NCI-H748 treated with DMSO at 0.1 percent for 48 hours (cell line): ENCODE data around the gene TRMT11.
"Not testable (repeated sequence)": the region's sequence is repeated elsewhere in the genome, so short reads cannot be mapped to it uniquely, and the experiment has no call there.

ENCODE experiments used
- DNase-seq: peaks from one replicate; lab custom pipeline; 2025; lab: John Stamatoyannopoulos, UW

TRMT11 gene

DNA sequence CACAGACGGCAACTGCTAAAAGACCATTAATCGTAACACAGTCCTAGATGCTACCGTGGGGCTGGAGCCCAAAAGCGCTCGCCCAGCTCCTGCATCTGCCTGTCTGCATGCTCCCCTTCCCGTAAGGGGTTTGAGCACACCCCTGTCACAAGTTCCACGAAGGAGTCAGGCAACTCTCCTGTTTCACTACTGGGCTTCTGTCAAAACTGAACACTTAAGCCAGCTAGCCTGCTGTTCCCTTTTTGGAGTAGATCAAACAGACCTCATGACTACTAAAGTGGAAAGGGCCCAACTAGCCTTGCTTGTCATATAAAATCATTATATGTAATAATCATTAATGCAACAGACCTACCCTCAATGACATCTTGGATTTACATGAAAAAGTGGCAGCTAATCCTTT lies 61.3 kb downstream of the TRMT11 start:
- no peak for DNase-seq

DNA sequence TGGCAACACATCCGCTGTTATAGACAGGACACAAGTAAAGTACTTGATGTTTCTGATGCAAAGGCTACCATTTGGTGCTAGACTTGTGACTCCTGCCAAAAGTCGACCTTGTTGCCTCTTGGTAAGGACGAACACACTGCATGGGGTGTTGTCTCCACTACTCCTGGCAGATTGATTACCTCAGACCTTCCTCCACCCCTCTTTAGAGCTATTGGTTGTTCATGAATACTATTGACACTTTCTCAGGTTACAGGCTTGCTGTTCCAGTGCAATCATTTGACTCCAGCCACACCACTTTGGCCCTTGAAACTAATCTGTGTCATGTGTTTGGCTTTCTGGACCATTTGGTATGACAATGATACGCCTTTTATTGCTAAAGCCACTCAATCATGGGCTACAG lies 62.3 kb downstream of the TRMT11 start:
- no peak for DNase-seq

DNA sequence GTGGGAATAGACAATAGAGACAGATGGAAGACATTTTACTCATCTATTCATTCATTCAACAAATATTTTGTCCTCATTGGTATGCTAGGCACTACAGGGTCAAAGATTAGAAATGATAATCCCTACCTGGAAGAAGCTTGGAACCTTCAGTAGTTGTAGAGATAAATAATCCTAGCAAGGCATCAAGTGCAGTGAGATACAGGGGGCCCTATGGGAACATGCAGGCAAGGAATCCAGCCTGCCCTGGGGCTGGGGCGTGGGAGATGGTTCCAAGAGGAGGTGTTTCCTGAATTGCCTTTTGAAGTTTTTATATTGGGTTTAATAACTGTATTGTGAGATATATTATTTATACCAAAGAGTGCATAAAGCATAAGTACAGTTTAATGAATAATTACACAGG lies 64.5 kb downstream of the TRMT11 start:
- no peak for DNase-seq

DNA sequence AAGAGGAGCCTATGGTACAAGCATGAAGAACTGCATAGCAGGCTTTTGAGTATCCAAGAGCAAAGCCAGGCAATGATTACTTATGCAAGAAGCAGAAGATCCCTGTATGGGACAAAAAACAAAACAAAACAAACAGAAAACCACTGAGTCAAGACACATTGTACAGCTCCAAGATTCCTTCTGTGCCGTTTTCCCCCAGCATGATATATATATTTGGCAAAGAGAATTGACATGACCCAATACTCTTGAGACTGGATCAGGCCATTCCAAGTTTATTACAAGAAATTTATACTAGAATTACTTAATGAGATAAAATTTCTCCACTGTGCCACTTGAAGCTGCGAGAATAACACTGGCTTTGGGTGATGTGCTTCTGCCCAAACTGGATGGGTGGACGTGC lies 65.5 kb downstream of the TRMT11 start:
- DNase-seq, result no peak

DNA sequence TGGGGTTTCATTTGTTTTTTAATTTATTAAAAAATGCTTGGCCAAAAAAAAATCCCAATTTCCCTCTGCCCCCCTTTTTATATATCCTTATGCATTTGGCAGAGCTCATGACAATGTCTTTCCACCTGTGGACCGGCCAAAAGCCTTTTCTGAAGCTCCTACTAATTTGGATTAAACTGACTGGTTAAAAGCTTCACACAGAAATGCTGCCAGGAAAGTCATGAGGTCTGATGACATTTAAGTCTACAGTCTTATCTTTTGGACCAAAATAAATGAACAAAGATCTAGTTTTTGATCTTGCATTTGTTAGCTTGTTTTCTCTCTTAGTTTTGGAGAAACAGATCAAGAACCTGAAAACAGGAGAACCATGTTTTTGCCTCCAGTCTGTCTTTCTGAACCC lies 66.1 kb downstream of the TRMT11 start:
- DNase-seq, result no peak

DNA sequence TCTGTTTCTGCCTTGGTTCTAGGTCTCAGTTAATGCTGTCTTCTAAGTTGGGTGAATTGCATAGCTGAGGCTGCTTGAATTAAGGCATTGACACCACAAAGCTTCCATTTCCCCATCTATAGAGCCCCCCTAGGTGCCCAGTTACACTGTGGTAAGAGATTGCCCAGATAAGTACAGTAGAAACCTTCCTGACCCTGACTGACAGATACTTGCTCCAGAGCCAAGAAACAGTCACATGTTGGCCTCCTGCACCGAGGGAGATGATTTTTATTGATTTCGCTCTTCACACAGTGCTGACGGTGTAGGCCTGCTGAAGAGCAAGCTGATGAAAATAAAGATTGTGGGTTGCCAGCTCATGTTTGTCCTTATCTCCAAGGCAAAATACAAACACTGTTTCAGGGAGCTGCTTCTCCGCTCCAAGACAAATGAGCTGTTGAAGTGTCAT lies 67.9 kb downstream of the TRMT11 start:
- no peak for DNase-seq

DNA sequence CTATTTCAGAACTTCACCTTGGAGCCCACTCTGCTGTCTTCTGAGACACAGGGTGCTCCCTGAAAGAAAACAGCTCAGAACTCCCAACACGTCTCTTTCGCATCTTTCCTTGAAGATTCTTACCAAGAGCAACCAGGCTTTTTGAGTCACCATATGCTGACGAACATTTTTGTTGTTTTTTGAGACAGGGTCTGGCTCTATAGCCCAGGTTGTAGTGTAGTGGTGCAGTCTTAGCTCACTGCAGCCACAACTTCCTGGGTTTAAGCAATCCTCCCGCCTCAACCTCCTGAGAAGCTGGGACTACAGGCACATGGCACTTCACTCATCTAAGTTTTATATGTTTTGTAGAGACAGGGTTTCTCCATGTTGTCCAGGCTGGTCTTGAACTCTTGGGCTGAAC lies 68.5 kb downstream of the TRMT11 start:
- no peak for DNase-seq

DNA sequence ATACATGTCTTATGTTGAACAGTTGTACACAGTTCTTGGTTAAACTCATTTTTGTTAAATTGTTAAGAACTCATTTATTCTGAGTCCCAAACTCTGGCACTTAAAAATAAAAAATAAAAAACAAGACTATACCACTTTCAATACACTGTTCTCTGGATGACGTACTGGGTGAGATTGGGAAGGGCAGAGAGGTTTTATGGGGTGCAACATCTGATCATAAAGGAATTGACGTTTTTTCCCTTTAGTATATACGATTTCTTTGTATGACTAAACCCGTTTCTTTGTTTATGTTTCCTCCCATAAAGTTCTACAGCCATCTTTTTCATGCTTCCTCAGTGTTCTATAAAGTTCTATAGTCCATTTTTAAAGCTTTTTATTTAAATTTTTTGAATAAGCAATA lies 69.1 kb downstream of the TRMT11 start:
- DNase-seq, result no peak

DNA sequence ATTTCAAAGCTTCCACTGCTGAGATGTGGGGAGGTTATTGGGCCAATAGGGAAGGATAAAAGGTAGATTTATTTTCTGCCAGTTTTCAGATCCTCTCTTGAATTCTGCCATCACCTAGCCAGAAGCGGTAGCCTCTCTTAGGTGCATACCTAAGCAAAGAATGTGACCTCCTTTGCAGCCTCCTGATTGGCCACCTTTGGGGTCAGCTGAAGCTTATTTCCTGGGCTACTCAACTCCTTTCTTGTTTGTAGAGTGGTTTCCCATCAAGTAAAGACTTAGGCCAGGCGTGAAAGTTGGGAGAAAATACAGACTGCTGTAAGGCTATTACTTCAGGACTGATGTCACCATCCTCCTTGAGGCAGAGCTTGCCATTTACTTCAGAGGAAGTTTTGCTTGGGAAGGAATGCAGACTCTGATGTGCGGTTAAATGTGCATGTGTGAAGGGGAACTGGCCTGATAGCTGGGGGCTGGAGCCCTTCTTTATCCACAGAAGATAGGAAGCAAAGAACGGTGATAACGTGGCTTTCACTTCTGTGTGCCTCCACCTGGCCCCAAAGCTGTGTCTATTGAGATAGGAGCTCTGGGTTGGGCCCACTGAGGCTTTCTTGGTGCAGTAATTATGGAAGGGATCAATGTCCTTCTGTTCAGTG lies 70.1 kb downstream of the TRMT11 start:
- no peak for DNase-seq

DNA sequence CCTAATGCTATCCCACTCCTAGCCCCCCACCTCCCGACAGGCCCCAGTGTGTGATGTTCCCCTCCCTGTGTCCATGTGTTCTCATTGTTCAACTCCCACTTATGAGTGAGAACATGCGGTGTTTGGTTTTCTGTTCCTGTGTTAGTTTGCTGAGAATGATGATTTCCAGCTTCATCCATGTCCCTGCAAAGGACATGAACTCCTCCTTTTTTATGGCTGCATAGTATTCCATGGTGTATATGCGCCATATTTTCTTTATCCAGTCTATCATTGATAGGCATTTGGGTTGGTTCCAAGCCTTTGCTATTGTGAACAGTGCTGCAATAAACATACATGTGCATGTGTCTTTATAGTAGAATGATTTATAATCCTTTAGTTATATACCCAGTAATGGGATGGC lies 71.7 kb downstream of the TRMT11 start:
- DNase-seq, result not testable (repeated sequence)

DNA sequence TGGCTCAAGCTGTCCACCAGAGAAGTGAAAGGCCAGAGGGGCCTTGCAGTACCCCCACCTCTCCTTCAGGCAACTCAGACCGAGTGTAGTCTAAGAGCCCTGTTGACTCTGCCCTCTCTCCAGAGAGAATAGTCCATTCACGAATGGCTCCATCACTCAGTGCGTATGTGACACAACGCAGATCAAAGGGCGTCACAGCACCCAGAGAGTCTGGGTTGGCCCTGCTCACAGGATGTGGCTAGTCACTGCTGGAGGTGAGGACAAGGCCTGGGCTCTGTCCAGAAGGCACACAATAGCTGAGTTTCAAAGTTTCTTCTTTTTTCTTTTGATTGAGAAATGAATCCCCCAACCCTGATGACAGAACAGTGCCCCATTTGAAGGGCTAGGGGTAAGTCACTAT lies 74.1 kb downstream of the TRMT11 start:
- DNase-seq, result no peak

DNA sequence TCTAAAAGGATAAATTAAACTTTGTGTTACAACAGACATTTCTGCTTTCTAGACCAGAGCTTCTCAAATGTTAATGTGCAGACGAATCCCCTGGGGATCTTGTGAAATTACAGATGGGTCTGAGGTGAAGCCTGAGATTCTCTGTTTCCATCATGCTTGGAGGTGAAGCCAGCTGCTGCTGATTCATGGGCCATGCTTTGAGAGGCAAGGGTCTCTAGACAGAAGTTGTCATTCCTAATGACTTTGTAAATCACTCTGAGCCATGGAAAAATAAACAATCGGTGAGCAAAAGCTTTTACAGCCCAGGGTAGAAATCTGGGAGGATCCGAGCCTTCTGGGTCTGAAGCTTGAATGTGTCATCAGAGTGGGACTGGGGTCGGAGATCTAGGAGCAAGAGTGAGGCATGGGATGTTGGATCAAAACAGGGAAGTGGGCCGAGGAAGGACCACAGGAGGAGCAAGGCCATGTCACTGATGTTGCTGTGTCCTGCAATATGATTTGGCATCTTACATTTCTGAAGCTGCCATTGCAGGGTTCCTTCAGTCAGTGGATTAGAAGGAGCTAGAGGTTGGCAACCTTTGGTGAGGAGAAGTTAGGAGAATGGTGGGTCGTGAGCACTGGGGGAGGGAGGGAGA lies 77.3 kb downstream of the TRMT11 start:
- DNase-seq, result no peak

DNA sequence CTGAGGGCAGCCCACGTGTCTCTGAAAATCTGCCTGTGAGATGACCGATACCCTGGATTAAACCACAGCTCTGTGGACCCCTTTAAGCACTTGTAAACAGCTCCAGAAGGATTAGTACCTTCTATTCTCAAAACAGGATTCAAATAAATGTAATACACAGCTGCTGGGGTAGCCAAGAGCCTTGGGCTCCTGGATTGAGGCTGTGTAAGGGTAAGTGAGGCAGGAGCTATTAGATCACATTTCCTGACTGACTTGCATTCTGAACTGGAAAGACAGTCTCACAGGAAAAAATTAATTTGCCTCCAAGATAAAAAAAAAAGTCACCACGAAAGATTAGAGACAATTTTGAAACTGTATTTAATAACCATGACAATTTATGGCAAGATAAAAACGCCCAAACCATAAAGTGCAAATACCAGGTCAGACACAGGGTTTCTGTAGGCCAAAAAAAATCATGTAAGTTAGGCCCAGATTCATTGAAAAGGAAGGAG lies 78.0 kb downstream of the TRMT11 start:
- no peak for DNase-seq

DNA sequence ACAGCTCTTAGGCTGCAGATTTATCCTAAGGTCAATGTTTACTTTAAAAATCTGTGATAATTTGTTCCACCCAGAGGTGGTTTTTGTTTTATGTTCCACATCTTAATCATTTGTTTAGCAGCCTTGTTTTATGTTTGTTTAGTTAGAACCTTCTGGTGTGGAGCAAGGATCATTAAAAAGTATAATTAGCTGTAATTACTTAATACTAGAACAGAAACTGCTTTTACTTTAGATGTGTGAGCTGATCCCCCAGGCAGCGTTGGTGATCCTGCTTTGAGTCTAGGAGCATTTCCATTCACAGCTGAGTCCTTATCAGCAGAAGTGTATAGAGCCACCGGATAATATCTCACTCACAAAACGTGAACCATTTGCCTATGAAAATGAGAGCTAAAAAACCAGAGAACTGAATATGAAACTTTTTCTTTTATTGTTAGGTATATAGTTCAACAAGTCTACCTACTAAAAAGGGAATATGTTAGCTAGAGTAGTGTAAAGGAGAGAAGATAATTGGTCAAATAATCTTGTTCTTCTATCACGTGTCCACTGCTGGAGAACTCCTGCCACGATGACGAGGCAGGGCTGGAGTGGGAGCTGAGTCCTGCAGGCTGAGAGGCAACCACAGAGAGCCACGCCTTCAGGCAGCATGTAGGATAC lies 78.5 kb downstream of the TRMT11 start:
- DNase-seq, result no peak

DNA sequence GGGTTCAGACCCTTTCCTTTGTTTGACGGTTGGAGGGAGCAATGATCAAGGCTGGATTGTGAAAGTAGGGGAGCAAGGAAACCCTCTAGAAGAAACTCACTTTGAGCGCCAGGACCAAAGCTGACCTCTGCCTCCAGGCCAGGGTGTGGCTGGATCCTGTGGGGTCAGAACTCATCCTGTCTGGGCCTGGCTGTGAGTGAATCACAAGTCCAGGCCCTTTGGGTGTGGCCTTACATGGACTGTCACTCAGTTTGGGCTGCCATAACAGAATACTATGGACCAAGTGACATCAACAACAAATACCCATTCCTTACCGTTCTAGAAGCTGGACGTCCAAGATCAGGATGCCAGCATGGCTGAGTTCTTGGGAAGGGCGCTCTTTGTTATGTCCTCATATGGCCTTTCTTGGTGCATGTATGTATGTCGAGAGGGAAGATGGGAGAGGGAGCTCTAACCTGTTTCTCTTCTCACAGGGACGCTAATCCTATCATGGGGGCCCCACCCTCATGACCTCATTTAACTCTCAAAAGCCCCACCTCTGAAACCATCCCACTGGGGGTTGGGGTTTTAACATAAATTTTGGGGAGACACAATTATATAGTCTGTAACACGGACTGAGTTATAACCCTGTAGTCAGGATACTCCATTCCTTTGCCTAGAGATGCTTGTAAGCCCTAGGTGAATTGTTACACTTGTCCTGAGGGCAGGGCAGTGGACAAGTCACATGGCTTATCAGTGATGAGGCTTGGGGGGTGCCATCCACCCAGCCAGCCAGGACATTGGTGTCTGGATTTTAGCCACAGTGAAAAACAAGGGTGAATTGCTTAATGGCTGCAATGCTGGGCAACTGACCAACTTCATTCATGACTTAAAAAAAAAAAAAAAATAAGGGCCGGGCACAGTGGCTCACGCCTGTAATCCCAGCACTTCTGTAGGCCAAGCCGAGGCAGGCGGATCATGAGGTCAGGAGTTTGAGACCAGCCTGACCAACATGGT lies 80.0 kb downstream of the TRMT11 start:
- DNase-seq, result no peak

DNA sequence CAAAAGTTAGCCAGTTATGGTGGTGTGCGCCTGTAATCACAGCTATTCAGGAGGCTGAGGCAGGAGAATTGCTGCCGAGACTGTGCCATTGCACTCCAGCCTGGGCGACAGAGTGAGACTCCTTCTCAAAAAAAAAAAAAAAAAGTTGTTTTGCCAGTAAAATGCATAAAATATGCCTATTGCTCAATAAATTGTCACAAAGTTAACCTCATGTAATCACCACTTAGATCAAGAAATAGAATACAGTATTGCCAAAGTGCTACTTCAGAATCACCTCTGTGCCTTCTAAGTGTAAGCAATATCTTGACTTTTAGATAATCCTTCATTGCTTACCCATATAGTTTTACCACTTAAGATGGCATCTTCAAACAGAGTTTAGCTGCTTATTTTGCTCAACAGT lies 80.7 kb downstream of the TRMT11 start:
- no peak for DNase-seq

DNA sequence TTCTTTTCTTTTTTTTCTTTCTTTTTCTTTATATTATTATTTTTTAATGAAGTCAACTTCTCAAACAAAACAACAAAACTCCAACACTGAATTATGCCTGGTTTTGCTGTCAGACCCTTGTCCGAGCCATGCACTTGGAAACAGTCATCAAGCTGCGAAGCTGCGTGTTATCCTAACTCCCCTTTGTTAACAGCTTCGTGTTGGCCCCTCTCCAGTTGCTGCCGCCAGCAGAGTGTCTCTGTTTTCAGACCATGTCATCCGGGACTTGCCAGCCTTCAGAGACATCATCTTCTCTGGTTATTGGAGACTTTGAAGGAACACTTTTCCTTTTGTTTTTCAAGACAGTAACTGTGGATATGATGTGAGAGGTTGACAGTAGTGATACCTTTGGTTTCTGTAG lies 83.1 kb downstream of the TRMT11 start:
- no peak for DNase-seq

DNA sequence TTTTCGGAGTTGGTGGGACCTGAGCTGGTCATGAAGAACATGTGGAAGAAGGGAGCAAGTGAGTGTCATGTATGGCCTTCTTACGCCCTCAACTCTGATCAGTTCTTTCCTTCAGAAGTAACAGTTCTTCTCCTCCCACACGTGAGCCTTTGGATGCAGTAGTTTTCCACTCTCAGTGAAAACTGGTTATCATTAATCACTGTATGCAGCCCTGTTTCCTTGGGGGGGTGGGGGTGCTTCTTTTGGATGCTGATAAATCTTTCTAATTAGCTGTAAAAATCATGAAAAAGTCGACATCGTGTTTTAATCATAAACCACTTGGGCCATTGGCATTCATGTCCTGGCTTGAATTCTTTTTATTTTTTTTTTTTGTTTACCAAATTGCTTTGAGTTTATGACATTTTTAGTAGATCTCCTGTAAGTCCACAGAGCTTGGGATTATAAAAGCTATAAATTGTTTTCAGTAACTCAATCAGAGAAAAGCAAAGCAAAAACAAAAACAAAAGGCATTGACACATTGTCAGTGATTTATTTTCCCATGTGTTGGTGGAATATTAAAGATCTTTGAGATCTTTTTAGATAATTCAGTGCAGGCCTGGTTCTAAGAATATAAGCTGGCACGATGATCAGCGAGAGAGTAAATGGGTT lies 84.8 kb downstream of the TRMT11 start:
- no peak for DNase-seq

DNA sequence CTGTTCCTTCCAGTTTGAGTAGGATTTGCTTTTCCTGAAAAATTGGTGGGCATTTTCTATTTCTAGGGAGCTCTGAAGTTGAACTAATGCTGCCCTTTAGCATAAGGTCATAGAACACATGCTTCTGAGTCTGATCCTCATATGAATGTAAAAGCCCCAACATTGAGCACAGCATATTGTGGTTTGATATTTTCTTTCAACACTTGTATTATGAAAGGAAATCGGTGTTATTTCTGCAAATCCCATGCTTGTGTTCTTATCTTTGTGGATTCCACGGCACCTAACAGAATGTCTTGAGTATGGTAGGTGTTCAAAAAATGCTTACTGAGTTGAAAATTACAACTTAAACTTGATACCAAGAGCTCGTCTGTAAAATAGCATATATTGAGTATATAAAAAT lies 85.8 kb downstream of the TRMT11 start:
- DNase-seq, result no peak

DNA sequence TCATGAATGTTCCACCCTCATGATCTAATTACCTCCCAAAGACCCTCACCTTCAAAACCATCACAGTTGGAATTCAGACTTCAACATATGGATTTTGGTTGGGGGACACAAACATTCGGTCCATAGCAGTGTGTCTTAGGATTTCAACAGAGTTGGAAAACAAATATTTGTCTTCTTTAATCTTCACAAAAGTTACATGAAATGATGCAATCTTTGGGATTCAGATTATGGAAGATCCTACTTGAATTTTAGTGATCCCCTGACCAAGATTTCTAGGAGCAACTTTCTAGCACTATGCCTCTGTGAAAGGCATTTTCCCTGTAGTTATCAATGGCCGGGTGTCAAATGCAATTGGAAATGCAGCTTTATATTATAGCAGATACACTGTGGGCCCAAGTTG lies 86.5 kb downstream of the TRMT11 start:
- no peak for DNase-seq

DNA sequence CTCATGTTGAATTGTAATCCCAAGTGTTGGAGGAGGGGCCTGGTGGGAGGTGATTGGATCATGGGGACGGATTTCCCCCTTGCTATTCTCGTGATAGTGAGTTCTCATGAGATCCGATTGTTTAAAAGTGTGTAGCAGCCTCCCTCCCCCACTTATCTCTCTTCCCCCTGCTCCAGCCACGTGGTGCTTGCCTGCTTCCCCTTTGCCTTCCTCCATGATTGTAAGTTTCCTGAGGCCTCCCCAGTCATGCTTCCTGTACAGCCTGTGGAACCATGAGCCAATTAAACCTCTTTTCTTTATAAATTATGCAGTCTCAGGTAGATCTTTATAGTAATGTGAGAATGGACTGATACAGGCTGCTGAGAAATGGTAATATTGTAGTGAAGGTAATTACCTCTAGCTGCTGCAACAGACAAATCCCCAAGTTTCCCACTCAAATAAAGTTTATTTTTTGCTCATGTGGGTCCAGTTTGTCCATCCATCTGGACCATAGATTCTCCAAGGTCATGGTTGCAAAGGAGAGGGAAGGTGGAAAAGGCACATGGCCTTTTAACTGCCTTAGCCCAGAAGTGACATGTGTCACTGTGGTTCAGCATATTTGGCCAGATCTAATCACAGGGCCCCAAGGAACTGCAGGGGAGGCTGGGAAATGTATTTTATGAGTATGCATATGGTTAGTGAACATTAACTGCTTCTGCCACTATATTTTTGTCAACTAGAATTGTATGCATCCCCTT lies 89.2 kb downstream of the TRMT11 start:
- DNase-seq, result no peak
